ENCODE results near the gene PLXNA4.

Gene PLXNA4

GRCh38 chr7:132499487-132499886, 76.8 kb downstream of the PLXNA4 start:
- no peaks in the 10 kb centered on the region for H3K9me3 ChIP-seq (ENCODE audit: insufficient read depth, low read length)
- no peaks in the 10 kb centered on the region for H3K79me2 ChIP-seq (ENCODE audit: insufficient read depth, low read length)
- H3K27ac ChIP-seq (ENCODE audit: low read depth, low read length), result no peak overlapping the region
- no peaks in the 10 kb centered on the region for H3F3A ChIP-seq (ENCODE audit: insufficient read depth)
- no peaks in the 10 kb centered on the region for H3K27me3 ChIP-seq (ENCODE audit: low read length)
- H3K4me3 ChIP-seq (ENCODE audit: insufficient read depth, low read length, poor library complexity, severe bottlenecking), result no peak overlapping the region
- no peaks in the 10 kb centered on the region for H3K9me2 ChIP-seq (replicated peaks; ENCODE audit: insufficient read depth, low read length)
- TF ChIP-seq EZH2phosphoT487 (conservative IDR thresholded peaks at IDR 0.05; ENCODE audit: low read length) (no peak), CTCF (IDR thresholded peaks at IDR 0.05; ENCODE audit: insufficient read depth, low read length, poor library complexity, severe bottlenecking) (no peak)
- H3K4me2 ChIP-seq (ENCODE audit: low read depth, low read length, poor library complexity, severe bottlenecking), result no peak overlapping the region
- no peak overlapping the region for H2AFZ ChIP-seq (ENCODE audit: low read depth, low read length, severe bottlenecking)
- no peak overlapping the region for H3K9ac ChIP-seq (ENCODE audit: low read length)
- H3K36me3 ChIP-seq (ENCODE audit: low read length), result no peaks in the 10 kb centered on the region
- no peaks in the 10 kb centered on the region for H4K20me1 ChIP-seq (ENCODE audit: low read depth, low read length)

DNA sequence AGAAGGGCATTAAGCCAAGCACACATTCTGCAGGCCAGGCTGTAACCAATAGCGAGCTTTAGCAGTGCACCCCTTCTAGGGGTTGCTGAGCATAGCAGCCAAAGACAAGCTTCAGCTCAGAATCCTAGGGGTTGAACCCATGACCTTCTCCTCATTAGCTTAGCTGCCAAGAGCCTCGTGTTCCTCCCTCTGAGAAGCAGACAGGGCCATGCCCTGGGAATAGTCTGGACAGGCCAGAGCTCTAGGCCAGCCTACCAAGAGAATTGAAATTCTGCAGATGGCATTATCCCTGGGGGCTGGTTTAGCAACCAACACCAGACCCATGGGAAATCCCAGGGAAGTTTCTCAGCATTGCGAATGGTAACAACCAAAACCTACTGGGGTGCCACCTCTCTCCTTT, 77.2 kb downstream of the PLXNA4 start:
- H3K27ac ChIP-seq (ENCODE audit: low read depth, low read length), result no peak overlapping the region
- H3K4me2 ChIP-seq (ENCODE audit: low read depth, low read length, poor library complexity, severe bottlenecking), result no peak overlapping the region
- TF ChIP-seq CTCF (IDR thresholded peaks at IDR 0.05; ENCODE audit: insufficient read depth, low read length, poor library complexity, severe bottlenecking) (no peak), EZH2phosphoT487 (conservative IDR thresholded peaks at IDR 0.05; ENCODE audit: low read length) (no peak)
- H3K4me3 ChIP-seq (ENCODE audit: insufficient read depth, low read length, poor library complexity, severe bottlenecking), result no peak overlapping the region
- H3K9me2 ChIP-seq (replicated peaks; ENCODE audit: insufficient read depth, low read length), result no peaks in the 10 kb centered on the region
- no peaks in the 10 kb centered on the region for H3F3A ChIP-seq (ENCODE audit: insufficient read depth)
- H3K9ac ChIP-seq (ENCODE audit: low read length), result no peak overlapping the region
- no peaks in the 10 kb centered on the region for H3K79me2 ChIP-seq (ENCODE audit: insufficient read depth, low read length)
- H3K36me3 ChIP-seq (ENCODE audit: low read length), result no peaks in the 10 kb centered on the region
- H4K20me1 ChIP-seq (ENCODE audit: low read depth, low read length), result no peaks in the 10 kb centered on the region
- no peaks in the 10 kb centered on the region for H3K27me3 ChIP-seq (ENCODE audit: low read length)
- H2AFZ ChIP-seq (ENCODE audit: low read depth, low read length, severe bottlenecking), result no peak overlapping the region
- no peaks in the 10 kb centered on the region for H3K9me3 ChIP-seq (ENCODE audit: insufficient read depth, low read length)

DNA sequence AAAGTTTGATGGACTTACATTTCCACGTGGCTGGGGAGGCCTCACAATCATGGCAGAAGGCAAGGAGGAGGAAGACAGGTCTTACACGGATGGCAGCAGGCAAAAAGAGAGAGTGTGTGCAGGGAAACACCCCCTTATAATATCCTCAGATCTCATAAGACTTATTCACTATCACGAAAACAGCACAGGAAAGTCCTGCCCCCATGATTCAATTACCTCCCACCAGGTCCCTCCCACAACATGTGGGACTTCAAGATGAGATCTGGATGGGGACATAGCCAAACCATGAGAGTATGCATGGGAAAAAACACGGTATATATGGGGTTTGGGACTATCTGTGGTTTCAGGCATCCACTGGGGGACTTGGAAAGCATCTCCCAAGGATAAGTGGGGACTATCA, 78.0 kb downstream of the PLXNA4 start:
- no peak overlapping the region for H2AFZ ChIP-seq (ENCODE audit: low read depth, low read length, severe bottlenecking)

More for the DNA sequence above, 78.0 kb downstream of the PLXNA4 start:
- Histone ChIP-seq H3K27me3 (ENCODE audit: low read length) (no peaks in the 10 kb centered on the region), H3K9ac (ENCODE audit: low read length) (no peak overlapping the region), H3K79me2 (ENCODE audit: insufficient read depth, low read length) (no peaks in the 10 kb centered on the region), H4K20me1 (ENCODE audit: low read depth, low read length) (no peaks in the 10 kb centered on the region), H3K4me3 (ENCODE audit: insufficient read depth, low read length, poor library complexity, severe bottlenecking) (no peak overlapping the region), H3K9me2 (replicated peaks; ENCODE audit: insufficient read depth, low read length) (no peaks in the 10 kb centered on the region), H3F3A (ENCODE audit: insufficient read depth) (no peaks in the 10 kb centered on the region), H3K9me3 (ENCODE audit: insufficient read depth, low read length) (no peaks in the 10 kb centered on the region), H3K27ac (ENCODE audit: low read depth, low read length) (no peak overlapping the region), H3K4me2 (ENCODE audit: low read depth, low read length, poor library complexity, severe bottlenecking) (no peak overlapping the region), H3K36me3 (ENCODE audit: low read length) (no peaks in the 10 kb centered on the region)
- TF ChIP-seq CTCF (IDR thresholded peaks at IDR 0.05; ENCODE audit: insufficient read depth, low read length, poor library complexity, severe bottlenecking) (no peak), EZH2phosphoT487 (conservative IDR thresholded peaks at IDR 0.05; ENCODE audit: low read length) (no peak)
